H7 (cell line): ENCODE data around the gene METAP1. TPM values are rescaled to one million over a fixed set of nuclear protein-coding genes. Genes with fewer than 3 reads are reported as not detected.

Source experiments
- total RNA-seq: library from RNA; depleted of rRNA; stranded (reverse); fragments of >200 nt; shearing (Covaris generic); gene quantifications from 2 replicates; pipeline ENCODE4 v1.2.3, GENCODE V29; 2014; rRNA removed

METAP1 gene
- total RNA-seq, 1 experiment from 2014 or later: 94.4 TPM

Other genes starting within 250 kb of the METAP1 start
- 184 and 210 TPM in 2 replicates for gene EIF4E, start 66.6 kb upstream of the METAP1 start, total RNA-seq
- 331 and 341 TPM in 2 replicates for gene ADH5, start 93.1 kb downstream of the METAP1 start, total RNA-seq
- gene ADH4, start 148.6 kb downstream of the METAP1 start, total RNA-seq: 0.55 TPM in 2 replicates
- not detected in 2 replicates for gene ADH6, start 223.5 kb downstream of the METAP1 start, total RNA-seq